8988T (cell line): ENCODE measurements around the gene FRMPD4.

Source experiments
- DNase-seq: peaks from one replicate; pipeline ENCODE4 v3.0.0; 2011

FRMPD4 gene

DNA sequence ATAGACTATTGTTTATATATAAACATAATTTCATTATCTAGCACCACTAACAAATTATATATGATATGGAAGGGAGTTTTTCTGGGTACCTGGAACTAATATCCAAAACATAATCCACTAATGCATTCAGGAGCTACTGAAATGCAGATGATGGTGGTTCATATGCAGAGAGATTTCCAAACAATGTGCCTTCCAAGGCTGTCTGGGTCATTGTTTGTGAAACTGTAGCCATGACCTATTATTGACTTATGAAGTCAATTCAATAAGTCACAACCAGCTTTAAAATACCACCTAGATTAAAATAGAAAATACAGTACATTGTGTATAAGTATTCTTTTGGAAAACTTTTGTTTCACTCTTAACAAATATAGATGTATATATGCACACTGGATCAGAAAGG is 415.9 kb downstream of the FRMPD4 start:
- no peak for DNase-seq

DNA sequence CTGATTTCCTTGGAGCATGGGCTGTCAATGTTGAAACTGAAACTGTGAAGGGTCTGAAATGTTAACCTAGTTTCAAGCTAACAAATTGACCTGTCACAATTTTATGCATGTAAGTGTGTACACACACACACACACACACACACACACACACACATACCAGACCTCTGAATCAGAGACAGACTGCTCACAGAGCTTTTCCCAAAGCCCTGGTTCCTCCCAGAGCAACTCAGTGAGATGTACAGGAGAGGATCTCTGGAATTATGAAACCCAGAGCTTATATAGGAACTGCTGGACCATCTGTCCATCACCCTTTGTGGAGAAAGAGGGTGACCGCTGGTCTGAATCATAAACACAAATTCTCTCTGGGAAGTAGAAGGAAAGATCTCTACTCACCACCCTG is 424.8 kb downstream of the FRMPD4 start:
- no peak for DNase-seq

DNA sequence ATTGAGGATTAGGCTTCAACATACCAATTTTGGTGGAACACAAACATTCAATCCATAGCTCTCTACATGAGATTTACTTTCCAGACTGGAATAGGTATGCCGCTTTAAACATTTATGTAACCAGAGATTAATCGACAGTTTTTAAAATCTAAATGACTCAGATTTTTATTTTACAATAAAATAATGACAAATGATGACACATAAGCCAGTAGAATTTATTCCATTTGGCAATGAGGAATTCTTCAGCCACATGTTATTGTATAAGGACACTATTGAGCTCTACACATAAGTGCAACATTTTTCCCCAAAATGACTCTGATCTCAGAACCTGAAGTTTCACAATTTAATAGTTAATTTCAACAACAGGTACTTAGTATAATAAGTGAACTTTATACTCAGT is 425.9 kb downstream of the FRMPD4 start:
- no peak for DNase-seq

DNA sequence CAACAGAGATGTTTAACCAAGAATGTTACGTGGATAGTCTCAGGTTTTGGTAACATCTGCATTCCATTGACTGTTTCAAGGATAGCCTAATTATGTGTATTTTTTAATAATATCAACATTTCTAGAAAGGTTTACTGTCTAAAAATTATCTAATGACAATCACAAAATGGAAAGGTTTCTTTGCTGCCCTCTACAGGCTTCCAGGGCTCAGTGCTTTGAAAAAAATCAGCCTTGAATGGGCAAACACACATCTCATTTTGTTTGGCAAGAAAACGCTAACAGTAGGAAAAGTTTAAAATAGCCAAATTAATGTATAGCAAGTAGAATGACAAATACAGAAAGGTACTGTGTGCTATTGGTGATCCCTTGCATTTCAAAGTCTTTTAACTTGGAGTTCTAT is 429.6 kb downstream of the FRMPD4 start:
- no peak for DNase-seq

DNA sequence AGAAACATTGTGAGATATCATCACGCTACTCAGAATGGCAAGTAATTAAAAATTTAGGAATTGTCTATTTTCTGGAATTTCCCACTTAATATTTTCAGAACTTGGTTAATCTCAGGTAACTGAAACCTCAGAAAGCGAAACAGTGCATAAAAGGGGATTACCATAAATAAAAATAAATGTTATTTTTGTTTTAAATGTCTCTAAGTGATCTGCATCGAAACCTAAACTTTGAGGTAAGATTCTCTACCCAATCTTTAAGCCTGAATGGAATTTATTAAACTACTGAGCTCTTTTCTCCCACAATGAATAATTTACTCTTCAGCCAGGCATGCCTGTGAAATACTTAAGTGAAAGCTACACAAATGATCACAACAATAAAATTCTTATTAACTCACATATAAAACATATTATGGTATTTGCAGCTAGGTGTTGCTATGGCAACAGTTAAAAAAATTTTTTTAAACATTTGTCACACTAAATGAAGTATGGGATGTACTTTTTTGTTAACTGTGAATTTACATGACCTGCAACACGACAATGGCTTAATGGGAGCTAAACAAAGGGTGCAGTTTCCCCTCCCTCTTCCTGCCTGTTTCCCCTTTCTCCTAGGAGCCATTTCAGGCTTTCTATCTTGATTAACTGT is 432.7 kb downstream of the FRMPD4 start:
- DNase-seq = no peak

DNA sequence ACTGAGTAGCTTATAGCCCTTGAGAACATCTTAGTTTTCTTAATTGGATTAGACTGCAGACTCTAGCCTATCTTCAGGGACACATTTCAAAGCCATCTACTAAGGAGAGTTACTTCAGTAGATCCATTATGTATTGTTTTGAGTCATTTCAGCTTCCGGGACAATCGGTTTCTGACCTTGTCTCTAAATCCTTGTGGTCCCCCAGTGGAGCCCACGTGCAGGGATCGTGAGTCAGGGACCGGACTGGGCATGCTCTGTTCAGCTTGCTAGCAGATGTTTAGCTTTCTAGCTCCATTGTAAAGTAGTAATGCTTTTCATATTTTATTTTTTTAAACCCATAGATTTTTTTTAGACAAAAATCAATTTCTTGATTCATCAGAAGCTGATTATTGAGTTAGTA is 441.0 kb downstream of the FRMPD4 start:
- no peak for DNase-seq

DNA sequence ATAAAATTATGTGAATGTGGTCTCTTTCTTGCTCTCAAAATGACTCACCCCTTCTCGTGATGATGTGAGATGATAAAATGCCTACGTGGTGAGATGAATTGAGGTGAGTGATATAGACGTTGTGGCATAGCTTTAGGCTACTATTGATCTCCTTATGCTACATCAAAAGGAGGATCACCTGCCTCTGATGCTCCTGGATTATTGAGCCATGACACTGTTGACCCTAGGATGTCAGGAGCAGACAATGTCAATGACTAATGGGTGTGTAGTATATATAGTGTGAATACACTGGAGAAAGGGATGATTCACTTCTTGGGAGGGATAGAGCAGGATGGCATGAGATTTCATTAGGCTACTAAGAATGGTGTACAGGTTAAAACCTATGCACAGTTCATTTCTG is 442.3 kb downstream of the FRMPD4 start:
- no peak for DNase-seq

DNA sequence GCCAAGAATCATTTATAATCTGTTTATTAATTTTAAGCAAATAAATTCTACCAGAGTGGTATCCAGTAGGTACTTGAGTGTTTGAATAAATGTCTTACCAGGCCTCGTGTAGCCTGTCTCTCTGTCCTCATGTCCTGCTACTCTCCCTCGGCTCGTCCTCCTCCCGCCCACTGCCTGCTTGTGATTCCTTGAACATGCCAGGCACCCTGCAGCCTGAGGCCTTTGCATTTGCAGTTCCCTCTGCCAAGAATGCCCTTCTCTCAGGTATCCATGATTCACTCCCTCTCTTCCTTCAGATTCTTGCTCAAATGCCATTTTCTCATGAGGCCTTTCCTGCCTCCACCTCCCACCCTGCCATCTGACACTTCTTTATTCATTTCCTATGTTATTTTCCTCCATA is 443.3 kb downstream of the FRMPD4 start:
- no peak for DNase-seq

DNA sequence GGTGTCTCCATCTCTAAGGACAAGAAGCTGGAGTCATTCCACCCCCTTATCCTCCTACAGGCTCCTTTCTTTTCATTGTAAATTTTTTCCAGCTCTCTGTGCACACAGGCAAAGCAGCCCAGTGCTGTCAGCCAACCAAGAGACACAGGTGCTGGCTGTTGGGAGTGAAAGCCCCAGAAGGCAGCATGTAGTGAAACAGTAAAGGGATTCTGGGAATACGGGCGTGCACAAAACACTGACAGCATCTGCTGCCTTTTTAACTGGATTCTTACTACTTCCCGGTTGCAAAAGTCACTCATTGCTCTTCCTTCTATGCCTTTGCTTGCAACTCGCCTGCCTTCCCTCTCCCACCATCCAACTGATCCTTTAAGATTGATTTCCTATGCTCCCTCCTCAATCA is 444.4 kb downstream of the FRMPD4 start:
- DNase-seq = no peak

DNA sequence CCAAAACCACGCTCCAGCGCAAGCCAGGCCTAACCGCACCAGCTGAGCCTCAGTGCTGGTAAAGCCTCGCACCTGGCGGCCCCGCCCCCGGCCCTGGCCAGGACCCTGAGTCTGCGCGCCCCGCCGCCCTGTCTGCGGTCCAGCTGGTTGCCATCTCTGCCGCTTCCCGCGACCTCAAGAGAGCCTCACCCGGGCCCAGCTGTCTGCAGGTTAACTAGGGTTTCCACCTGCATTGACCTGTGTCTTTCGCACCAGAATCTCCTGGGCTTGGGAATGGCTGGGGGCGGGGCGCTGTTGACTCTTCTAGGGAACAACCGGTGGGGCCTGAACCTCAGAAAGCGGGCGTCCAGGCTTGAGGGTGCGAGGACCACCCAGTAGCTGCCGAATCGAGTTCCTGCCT is 445.3 kb downstream of the FRMPD4 start:
- DNase-seq = no peak

DNA sequence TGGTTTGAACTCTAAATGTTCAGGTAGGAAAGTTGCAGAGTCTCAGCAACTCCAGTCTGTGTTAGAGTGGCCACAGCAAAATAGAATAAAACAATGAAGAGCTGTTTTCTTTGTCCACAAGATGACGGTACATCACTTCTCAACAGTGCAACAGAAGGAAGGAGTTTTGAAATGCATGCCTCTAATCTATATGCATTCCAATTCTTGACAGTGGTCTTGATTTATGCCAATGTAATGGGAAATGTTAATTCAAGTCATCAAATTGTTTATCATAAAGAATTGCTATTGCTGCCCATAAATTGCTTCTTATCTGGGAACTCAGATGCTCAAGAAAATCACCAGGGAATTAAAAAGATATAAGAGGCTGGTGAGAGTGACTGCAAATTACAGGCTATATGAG is 457.4 kb downstream of the FRMPD4 start:
- DNase-seq = no peak

DNA sequence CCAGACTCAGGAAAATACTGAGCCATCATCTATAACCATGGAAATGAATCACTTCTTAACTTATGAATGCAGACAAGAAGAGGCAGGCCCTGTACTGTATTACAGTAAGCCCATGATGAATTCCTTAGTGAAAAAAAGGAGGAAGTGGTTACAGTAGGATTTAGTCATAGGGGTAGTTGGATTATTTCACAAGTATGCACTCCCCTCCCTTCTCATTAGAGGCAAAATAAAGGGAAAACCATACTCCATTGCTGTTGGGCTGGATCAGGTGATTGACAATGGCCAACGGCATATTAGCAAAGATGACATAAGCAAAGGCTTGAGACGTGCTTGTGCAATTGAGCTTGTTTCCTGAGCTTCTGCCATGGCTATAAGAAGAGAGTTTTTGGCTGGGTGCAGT is 471.8 kb downstream of the FRMPD4 start:
- DNase-seq = no peak

DNA sequence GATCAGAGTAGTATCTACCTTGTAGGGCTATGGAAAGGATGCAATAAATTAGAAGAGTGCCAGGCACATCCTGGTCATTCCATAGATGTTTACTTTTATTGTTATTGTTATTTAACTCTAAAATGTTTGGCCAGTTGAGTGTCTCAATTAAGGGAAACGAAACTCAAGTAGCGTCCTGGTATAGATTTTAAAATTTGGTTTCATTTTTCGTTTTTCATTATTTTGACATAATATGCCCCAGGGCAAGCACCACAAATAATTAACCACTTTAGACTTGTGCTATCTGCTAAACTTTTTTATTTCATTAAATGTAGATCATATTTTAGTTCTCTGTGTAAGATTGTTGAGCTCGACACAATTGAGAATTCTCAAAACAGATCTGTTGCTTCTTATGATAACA is 473.2 kb downstream of the FRMPD4 start:
- DNase-seq = no peak

DNA sequence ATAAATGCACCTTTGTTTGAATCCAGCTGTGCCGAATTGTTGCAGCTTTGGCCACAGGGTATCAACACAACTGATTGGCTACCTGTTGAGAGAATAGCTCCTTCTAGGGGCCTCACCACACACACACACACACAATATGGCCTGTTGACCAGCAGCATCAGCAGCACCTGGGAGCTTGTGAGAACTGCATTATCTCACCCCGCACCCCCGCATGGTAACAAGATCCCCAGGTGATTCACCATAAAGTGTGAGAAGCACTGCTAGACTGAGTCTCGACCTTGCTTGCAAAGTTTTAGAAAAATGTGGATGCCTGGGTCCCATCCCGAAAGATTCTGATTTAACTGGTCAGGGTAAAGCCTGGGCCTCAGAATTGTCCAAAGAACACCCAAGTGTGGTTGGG is 476.0 kb downstream of the FRMPD4 start:
- no peak for DNase-seq

DNA sequence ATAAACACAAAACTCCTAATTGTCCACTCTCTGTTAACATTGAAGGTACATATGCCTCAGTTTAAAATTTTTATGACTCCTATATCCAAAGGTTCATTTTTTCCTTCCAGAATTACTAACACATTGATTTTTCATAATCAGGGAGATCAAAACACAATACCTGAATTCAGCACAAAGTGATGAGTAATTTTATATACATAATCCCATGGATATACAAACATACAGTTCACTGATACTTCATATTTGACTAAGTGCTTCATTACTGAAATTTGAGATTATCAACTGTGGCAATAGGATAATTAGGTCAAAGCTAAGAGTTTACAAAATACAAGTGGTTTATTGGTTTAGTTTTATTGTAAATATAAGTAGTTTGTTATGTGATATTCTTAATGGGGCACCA is 476.8 kb downstream of the FRMPD4 start:
- DNase-seq = no peak

DNA sequence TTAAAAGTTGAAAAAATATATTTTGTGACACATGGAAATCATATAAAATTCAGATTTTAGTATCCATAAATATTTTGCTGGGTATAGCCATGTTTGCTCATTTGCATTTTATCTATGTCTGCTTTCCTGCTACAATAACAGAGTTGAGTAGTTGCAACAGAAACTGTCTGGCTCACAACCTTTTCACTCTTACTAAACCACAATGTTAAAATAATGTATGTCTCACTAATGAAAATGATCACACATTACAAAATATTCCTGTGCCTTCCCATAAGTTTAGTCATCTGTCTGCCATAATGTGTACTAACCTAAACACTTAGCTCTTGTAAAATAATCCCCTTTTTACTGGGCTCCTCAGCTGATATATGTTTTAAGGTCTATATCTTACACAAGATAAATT is 479.0 kb downstream of the FRMPD4 start:
- DNase-seq = no peak

DNA sequence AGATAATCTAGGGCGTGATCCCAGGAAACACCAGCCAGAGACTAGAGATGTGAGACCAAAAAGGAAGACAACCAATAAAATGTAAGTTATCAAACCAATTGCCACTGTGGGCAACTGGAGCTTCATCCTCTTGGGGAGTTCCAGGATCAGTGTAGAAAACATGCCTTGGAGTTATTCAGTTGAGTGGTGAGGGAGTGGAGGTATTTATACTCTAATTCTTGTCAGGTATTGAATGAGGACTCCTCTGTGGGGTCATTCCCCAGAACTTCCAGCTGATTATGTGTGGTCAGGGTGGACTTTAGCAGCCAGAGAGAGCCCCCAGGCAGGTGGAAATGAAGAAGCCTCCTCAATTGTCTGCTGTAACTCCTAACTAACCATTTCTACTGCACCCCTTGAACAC is 509.0 kb downstream of the FRMPD4 start:
- DNase-seq = no peak

DNA sequence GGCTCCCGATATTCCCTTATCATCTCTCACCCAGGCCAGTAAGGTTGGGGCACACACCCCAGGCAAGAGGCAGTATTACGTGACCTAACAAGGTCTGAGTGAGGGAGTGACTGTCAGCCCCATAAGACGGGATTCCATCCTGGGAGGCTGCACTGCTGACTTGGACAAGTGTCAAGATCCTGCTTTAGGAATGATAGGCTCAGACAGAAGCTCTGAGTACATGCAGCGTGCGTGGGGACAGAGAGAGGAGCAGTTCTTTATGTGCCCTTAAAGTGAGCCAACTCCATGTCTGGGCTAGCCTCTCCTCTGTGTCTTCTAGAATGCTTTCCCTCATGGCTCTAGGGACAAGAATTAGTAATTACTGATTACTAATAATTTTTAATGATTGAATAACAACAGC is 510.7 kb downstream of the FRMPD4 start:
- no peak for DNase-seq

DNA sequence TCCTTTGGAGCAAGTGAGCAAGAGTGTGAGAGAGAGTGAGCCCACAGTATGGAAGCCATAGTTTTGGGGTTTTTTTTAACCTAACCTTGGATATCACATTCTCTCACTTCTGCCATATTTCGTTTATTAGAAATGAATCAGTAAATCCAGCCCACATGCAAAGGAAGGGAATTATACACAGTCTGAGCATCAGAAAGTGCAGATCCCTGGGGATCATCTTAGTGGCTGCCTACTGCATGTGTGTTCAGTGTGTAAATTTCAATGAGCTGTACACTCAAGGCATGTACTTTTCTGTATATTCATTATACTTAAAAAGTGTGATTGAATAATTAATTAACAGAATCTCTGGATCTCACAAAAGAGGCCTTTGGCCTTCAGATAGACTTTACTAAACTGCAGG is 519.2 kb downstream of the FRMPD4 start:
- no peak for DNase-seq

DNA sequence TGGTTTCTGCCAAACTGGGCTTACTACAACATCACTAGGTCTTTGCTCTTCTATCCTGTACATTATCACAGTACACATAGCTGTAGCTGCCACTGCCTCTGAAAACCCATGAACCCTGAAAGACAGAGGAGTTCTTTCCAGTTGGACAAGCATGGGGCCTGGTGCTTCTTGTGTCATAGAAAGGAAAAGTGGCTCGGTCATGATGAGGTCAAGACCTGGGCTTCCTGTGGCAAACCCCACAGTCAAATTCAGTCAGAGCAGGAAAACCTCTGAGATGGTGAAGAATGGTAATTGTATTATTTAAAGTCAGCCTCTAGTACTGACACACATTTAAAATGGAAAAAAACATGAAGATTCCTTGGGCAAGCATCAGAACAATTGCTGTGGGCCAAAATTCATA is 519.6 kb downstream of the FRMPD4 start:
- DNase-seq = no peak

DNA sequence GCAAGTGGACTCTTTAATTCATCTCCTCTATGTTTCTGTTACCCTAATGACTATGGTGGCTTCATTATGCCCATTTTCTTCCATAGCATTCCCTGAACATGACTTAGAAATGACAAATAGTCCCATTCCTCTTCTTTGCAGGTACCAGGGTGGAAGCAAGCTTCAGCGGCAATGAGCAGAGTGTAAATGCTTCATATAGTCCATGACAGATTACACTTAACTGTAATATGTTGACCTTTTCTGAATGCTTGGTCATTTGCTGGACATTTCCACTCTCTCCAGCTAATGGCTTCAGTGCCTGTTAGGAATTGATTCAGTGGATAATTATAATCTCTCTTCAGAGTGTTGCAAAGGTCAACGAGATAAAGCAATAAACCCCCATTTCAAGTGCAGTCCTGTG is 523.2 kb downstream of the FRMPD4 start:
- DNase-seq = no peak

DNA sequence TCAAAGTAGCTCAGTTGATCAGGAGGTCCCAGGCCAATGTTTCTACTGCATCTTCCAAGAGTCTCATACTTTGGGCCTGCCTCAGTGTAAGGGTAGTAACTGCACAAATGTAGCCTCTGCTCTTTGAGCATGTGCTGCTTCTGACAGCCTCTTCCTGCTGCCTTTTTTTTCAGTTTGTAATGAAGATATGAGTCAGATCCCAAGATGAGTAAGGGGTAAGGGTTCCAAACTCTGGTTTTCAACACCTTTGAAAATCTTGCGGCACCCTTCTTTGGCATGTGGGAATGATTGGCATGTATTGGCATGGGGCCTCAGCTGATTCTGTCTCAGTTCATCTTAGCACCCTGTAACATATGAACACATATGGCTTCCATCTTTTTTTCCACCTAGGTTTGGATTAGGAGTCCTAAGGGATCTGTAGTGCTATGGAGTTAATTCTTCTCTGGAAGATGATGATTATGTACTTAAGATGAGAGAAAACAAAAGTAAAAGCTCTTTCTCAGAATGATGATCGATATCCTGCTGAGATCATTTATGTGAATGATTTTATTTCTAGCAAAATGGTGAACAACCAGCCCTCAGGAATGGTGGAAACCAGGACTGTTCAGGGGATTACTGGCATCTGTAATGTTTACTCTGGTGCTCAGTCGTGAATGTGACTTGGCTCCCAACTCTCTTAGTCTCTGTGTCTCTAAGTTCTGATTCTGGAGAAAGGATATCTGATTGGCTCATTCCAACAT is 534.3 kb downstream of the FRMPD4 start:
- DNase-seq = no peak

DNA sequence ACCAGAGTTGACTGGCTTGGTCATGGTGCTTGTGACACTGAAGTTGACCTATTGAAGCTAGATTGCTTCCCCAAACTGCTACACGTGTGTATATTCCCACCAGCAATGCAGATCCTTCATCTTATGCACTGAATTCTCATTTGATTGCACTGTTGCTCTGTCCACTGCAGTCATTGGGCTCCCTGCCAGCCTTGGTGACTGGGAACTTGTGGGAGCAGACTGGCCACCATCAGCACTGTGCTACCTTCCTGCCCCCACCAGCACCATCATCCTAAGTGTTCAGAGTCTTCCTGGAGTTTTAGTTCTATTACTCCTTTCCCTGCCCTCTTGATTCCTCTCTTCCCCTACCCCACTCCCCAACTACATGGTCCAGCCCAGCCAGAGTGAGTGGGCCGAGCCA is 535.2 kb downstream of the FRMPD4 start:
- no peak for DNase-seq

DNA sequence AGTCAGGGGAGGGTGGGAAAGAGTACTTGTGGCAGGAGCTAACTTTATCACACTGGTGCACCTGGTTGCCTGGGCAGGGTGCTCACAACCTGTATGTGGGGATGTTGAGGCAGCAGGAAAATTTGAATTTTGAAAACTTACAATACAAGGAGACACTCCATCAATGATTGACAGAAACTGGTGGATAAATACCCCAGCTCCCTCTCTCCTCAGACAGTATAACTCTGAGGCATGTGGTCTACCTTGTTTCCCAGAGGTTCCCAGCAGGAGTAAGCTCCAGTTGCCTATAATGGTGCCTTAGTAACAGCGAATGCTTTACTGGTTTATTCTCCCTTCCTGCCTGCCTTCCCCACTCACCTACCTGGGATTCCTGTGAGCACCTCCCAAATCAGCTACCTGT is 541.2 kb downstream of the FRMPD4 start:
- DNase-seq = no peak

DNA sequence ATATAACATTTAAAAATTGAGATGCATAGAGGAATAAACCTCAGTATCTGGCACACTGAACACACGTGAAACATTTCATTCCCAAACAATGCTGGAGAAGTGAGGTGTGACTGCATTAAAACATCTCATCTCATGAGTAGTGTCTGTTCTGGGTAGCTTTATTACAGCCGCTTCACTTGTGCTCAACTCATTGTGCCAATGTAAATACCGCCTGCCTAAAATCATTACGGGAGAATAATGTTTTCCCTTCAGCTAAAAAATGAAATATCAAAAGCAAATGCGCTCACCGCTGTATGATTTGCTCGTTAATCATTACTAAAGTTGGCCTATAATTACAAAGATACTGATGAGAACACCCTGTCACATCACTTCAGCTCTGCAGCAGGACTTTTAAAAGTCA is 542.8 kb downstream of the FRMPD4 start:
- DNase-seq = no peak
